Measurements from ENCODE around the gene MGAT5B. TPM values are rescaled to one million over a fixed set of nuclear protein-coding genes. Genes with fewer than 3 reads are reported as not detected.
A peak's percentile ranks its signal among the peaks of the same experiment; 100 is the strongest.

MGAT5B gene
- polyA plus RNA-seq, 1 donor from 2014 or later, result not detected

DNA sequence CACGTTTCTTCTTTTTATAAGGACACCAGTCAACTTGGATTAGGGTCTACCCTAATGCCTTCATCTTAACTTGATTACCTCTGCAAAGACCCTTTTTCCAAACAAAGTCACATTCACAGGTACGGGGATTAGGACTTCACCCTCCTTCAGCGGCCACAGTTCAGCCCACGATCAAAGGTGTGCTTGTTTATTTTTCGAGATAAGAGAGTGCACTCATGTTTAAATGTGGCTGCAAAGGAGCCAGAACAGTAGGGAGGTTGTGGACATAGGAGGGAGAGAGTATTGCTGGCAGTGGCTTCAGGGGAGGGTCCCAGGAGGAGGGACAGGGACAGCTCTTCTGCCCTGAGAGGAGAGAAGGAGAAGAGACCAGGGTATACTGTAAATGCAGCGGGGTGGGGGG is 46.7 kb downstream of the MGAT5B start:
- Mint-ChIP-seq H3K27me3 (peaks cover 31% of the 10 kb centered on the region), H3K9me3 (no peaks in the 10 kb centered on the region), H3K4me3 (no peak overlapping the region), H3K4me1 (no peaks in the 10 kb centered on the region), H3K36me3 (no peaks in the 10 kb centered on the region), H3K27ac (peak overlapping the region in 1 of 3 donors; percentile 74)

DNA sequence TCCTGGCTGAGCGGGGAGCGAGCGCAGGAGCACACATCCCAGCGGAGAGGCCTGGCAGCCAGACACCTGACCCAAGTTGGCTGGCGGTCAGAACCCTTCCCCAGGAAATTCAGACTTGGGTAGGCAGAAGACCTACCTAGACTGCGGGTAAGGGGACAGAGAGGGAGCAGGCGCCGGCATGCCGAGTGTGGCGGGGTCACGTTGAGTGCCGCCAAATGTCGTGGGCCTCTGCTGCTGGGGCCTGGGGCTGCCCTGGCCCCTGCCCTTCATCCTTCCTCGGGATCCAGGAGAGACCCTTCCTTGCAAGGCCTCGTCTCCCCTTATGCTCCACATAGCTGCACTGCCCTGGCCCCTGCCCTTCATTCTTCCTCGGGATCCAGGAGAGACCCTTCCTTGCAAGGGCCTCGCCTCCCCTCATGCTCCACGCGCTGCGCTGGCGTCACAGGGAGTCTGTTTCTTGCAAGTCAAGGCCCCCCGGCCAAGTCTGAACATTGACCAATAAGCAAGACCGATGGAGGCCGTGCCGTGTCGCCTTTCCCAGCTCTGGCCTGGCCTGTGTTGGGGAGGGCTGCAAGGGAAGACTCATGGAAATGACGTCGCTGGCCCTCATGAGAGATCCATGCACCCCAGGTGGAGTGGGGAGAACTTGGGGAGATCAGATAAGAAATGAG is 47.8 kb downstream of the MGAT5B start:
- Mint-ChIP-seq H3K4me1 (no peaks in the 10 kb centered on the region), H3K27me3 (peaks cover 35% of the 10 kb centered on the region), H3K4me3 (no peak overlapping the region), H3K36me3 (no peaks in the 10 kb centered on the region), H3K27ac (no peak overlapping the region), H3K9me3 (no peaks in the 10 kb centered on the region)

DNA sequence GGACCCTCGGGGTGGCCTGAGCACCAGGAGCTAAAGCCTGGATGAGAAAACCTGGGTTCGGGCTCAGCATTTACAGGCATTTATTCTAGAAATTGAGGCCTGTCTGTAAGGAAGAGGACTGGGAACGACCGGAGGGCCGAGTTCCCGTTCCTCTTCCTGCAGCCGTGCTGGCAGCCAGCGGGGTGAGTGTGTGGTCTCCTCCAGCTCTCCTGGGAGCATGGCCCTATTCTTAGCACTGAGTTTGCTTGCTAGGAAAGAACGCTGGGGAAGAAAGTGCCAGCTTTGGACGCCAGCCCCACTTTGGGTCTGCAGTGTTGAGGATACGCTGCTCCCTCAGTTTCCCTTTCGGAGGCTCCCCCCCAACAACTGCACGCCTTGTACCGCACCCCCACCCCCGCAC is 49.6 kb downstream of the MGAT5B start:
- Mint-ChIP-seq H3K4me3 (no peak overlapping the region), H3K9me3 (no peaks in the 10 kb centered on the region), H3K4me1 (no peaks in the 10 kb centered on the region), H3K27me3 (peaks cover 29% of the 10 kb centered on the region), H3K27ac (no peak overlapping the region), H3K36me3 (peaks cover 3% of the 10 kb centered on the region)

DNA sequence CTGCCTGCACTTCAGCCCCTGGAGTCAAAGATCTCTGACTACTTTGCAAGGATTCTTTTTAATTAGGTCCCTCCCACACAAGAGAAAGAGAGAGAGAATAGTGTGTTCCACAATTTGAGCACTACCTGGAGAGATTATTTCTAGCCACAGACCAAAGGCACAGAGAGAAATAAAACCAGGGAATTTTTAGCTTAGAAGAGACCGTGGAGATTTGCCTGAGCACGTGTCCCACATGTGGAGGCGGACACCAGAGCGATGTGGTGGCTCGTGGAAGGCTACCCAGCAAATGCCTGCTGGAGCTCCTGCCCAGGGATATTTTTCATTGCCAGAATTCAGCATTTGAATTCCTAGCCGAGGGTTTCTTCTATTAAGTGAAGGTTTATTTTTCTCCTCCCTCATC is 50.6 kb downstream of the MGAT5B start:
- H3K9me3 Mint-ChIP-seq, result no peaks in the 10 kb centered on the region
- H3K36me3 Mint-ChIP-seq, result peaks cover 3% of the 10 kb centered on the region
- no peak overlapping the region for H3K27ac Mint-ChIP-seq
- H3K4me1 Mint-ChIP-seq, result no peaks in the 10 kb centered on the region
- peaks cover 27% of the 10 kb centered on the region for H3K27me3 Mint-ChIP-seq
- no peak overlapping the region for H3K4me3 Mint-ChIP-seq

DNA sequence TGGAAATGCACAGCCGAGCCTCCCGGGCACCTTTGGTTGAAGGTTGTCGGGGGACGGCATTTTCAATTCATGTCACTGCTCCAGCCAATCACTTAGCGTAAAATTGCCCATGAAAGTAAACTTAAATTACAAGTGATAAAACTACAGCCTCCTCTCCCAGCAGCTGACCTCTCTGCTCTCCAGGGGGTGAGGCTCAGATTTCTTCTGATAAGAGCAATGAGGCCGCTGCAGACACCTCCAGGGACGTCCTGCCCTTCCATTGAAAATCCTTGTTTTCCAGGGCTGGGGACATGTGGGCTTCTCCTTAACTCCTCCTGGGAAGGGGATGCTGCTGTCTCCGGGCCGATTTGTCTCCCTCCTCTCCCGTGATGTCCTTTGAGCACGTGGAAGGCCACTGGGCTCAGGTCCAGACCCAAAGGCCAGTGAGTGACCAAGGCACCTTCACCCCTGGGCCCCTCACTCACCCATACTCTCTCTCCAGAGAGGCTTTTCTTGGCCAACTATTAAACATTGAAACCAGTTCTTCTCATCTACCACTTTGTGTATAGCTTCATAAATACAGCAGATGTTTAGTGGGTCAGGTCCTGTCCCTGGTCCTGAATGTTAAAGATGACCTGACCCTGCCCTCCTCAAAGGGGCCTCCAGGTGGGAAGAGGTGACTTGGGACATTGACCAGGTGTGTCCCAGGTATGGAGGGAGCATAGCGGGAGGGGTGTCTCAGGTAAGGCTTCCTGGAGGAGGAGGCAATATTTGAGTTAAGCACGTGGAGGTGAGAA is 52.3 kb downstream of the MGAT5B start:
- Mint-ChIP-seq H3K27ac (no peak overlapping the region), H3K9me3 (no peaks in the 10 kb centered on the region), H3K4me1 (no peaks in the 10 kb centered on the region), H3K36me3 (peaks cover 3% of the 10 kb centered on the region), H3K27me3 (peaks cover 26% of the 10 kb centered on the region), H3K4me3 (no peak overlapping the region)

DNA sequence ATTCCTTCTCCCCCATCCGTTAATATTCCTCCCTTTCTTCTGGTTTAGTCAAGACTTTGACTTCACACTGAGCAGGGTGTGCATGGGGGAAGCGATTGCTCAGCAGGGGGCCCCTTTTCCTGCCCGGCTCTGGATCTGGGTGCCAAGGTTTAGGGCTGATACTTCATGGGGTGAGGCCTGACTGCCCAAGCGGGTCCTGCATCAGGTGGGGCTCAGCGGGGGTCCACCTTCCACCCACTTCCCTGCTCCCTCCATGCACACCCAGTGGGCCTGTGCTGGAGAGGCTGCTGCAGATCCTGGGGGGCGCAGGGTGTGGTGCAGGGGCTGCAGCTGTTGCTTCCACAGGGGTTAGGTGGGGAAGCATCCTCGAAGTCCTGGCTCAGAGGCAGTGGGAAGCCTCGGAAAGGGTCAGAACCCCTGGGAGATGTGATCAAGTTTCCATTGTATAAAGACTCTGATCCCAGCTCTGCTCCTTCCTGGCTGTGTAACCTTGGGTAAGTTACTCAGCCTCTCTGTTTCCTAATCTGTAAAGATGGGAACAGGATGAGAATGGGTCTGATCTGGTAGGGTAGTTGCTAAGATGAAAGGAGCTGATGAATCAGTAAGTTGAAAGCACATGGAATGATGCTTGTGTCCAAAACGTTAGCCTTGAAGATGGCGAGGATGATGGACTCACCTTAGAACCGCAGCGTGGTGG is 53.3 kb downstream of the MGAT5B start:
- Mint-ChIP-seq H3K4me3 (no peak overlapping the region), H3K9me3 (no peaks in the 10 kb centered on the region), H3K27me3 (peaks cover 19% of the 10 kb centered on the region), H3K4me1 (no peaks in the 10 kb centered on the region), H3K36me3 (peaks cover 3% of the 10 kb centered on the region), H3K27ac (no peak overlapping the region)

DNA sequence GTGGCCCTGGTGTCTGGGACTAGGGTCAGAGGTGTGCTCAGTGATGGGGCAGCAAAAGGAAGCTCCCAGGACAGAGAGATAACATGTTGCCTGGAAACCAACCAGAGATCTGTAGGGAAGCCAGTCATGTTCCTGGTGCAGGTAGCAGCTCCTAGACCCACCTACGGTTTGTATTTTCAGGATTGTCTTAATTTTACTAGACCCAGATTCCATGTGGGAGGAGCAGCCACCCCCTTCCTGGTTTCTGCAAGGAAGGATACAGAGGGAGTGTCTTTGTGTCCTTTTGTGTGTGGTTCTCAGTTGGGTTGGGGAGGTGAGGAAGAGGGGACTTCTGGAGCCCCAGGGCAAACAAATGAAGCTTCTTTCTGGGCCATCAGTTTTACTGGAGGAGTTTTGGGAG is 53.9 kb downstream of the MGAT5B start:
- H3K27me3 Mint-ChIP-seq, result peaks cover 17% of the 10 kb centered on the region
- peaks cover 3% of the 10 kb centered on the region for H3K36me3 Mint-ChIP-seq
- no peak overlapping the region for H3K27ac Mint-ChIP-seq
- H3K4me3 Mint-ChIP-seq, result no peak overlapping the region
- H3K9me3 Mint-ChIP-seq, result no peaks in the 10 kb centered on the region
- H3K4me1 Mint-ChIP-seq, result no peaks in the 10 kb centered on the region

DNA sequence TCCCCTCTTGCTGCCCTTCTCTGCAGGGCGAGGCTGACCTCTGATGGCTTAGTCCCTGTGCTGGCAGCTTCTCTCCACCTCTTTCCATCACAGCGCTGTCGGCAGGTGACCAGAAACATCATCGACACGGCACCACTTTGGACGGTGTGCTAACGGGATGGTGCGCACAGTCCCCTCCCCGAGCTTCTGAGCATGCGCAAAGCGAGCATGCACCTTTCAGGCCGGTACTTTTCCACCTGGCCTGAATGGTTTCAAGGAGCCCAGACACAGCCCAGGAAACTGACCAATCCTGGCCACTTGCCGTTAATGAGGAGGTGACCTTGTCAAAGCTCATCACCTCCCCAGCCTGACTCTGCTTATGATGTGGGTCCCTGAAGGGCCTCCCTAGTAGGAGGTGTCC is 54.8 kb downstream of the MGAT5B start:
- Mint-ChIP-seq H3K4me1 (no peaks in the 10 kb centered on the region), H3K9me3 (no peaks in the 10 kb centered on the region), H3K27ac (no peak overlapping the region), H3K4me3 (no peak overlapping the region), H3K27me3 (peaks cover 22% of the 10 kb centered on the region), H3K36me3 (peaks cover 3% of the 10 kb centered on the region)

DNA sequence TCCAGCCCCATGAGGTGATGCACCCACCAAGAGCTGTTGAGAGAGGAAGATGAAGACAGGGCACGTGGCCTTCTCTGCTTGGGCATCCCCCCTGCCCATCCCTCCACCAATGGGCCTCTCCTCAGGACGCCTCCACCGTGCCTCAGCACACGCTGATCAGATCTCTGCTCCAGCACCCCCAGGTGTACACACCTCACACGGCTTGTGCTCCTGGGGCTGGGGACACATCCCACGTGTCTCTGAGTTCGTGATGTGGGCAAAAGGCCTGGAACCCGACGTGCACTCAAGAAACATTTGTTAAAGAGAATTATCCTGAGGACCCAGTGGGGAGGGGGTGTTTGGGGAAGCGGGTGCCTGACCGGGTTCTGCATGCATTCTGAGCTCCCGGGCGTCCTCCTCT is 55.3 kb downstream of the MGAT5B start:
- no peaks in the 10 kb centered on the region for H3K9me3 Mint-ChIP-seq
- H3K27ac Mint-ChIP-seq, result no peak overlapping the region
- peaks cover 5% of the 10 kb centered on the region for H3K36me3 Mint-ChIP-seq
- peaks cover 22% of the 10 kb centered on the region for H3K27me3 Mint-ChIP-seq
- H3K4me1 Mint-ChIP-seq, result no peaks in the 10 kb centered on the region
- H3K4me3 Mint-ChIP-seq, result no peak overlapping the region

DNA sequence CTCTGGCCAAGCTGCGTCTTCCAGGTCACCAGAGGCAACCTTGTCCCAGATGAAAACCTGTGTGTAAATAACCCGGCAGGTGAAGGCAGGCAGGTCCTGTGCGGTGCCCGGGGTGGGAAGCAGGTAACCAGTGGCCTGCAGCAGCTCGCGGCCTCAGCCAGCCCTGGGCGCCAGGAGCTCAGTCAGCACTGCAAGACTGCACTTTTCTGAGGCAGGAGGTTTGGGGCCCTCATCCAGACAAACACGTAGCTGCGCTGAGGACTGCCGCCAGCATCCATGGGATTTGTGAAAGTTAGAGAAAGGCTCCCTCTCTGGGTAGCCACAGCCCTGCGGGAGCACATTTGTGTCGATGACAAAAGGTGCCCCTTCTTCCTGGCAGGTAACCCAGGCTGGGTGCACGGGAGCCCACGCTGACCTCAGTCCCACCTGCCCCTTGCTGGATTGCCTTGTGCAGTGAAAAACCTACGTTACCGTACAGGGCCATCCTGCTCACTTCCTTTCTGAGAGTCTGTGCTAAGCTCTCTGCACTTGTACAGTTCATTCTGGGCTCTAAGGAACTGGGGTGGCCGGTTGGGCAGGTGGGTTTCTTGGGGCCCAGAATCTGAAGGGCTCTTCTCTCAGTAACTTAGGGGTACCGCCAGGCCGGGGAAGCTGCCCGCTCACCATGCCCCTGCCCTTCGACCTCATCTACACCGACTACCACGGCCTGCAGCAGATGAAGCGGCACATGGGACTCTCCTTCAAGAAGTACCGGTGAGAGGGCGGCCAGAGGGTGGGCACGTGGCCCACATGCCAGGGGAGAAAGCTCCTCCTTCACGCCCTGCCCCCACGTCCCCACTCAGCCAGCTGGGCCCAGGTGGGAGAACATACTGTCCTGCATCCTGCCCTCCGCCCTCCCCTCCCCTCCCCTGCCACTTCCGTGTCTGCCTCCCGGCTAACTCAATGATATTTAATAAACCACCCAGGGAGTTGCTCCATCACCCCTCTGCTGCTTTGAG is 56.4 kb downstream of the MGAT5B start:
- Mint-ChIP-seq H3K27me3 (peaks cover 20% of the 10 kb centered on the region), H3K9me3 (no peaks in the 10 kb centered on the region), H3K36me3 (peaks cover 5% of the 10 kb centered on the region), H3K4me3 (no peak overlapping the region), H3K4me1 (no peaks in the 10 kb centered on the region), H3K27ac (no peak overlapping the region)

DNA sequence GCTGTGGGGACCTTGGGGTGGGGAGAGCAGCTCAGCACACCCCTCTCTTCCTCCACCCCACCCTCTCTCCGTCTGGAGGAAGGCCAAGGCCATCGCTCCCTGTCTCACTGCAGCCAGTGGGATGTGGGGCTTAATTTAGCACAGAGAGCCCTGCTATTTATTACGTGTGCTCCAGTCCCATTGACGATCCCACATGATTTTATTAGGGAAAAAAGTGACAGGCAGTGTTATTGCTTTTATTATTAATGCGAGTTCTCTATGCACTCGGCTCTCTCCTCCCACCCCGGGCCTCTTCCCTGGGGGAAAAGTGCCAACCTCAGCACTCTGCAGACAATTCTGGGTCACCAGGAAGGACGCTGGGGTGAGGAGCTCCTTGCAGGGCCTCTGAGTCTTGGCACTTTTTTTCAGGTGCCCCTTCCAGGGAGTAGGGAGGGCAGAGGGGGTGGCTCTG is 57.3 kb downstream of the MGAT5B start:
- no peak overlapping the region for H3K4me3 Mint-ChIP-seq
- H3K36me3 Mint-ChIP-seq, result peaks cover 5% of the 10 kb centered on the region
- peaks cover 20% of the 10 kb centered on the region for H3K27me3 Mint-ChIP-seq
- no peaks in the 10 kb centered on the region for H3K4me1 Mint-ChIP-seq
- no peaks in the 10 kb centered on the region for H3K9me3 Mint-ChIP-seq
- no peak overlapping the region for H3K27ac Mint-ChIP-seq

DNA sequence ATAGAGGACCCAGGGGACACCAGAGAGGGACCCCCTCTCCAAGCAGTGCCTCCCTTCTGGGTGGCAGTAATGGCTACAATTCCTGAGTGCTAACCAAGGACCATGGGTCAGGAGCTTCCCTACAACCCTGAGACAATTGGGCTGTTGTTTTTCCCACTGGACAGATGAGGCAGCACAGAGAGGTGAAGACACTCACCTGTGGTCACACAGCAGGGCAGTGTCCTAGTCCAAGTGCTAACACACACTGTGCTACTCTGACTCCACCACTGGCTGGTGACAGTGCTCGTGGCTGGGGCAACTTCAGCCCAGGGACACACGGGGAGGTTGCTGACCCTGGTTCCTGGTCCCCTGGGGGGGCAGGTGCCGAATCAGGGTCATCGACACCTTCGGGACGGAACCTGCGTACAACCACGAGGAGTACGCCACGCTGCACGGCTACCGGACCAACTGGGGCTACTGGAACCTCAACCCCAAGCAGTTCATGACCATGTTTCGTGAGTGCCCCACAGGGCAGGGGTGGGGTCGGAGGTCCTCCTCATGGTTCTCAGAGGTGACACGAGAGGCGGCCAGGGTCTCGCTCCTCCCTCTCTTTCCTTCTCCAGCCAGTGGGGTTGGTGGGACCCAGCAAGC is 58.1 kb downstream of the MGAT5B start:
- H3K27me3 Mint-ChIP-seq, result peaks cover 14% of the 10 kb centered on the region
- H3K4me3 Mint-ChIP-seq, result no peak overlapping the region
- H3K9me3 Mint-ChIP-seq, result no peaks in the 10 kb centered on the region
- H3K36me3 Mint-ChIP-seq, result peaks cover 5% of the 10 kb centered on the region
- no peaks in the 10 kb centered on the region for H3K4me1 Mint-ChIP-seq
- H3K27ac Mint-ChIP-seq, result no peak overlapping the region

DNA sequence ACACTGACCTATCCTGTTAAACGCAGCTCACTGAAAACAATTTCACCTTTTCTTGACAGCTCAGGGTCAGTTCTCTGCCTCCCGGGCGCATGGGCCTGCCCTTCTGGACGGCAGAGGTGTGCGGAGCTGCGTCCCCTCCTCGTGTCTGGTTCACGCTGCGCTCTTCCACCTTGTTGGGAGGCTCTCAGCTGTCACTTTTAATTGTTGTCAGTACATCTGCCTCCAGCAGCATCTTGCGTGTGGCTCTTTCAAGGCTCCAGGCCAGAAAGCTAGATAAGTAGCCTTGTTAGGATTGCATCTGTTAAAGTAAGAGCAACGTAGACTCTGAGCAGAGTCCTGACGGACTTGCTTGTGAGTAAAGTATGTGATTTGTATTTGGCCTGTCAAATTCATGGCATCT is 59.4 kb downstream of the MGAT5B start:
- Mint-ChIP-seq H3K27ac (no peak overlapping the region), H3K27me3 (peaks cover 14% of the 10 kb centered on the region), H3K4me3 (no peak overlapping the region), H3K9me3 (no peaks in the 10 kb centered on the region), H3K36me3 (peaks cover 4% of the 10 kb centered on the region), H3K4me1 (no peaks in the 10 kb centered on the region)

DNA sequence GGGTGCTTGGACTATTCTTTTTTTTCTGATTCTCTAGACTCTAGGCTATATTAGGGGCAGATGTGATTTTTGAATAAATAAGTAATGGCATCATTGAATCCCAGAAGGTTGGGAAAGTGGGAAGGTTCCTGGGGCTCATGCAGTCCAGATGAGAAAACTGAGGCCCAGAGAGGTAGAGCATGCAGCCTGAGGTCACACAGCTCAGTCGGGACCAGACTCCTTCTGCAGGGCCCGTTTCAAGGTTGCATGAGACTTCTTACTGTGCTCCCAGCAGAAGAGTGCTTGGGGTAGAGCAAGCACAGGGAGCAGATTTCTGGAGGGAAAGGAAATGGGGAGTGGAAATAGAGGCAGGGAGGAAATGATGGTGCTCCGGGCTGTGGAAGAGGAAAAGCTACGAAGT is 59.8 kb downstream of the MGAT5B start:
- H3K36me3 Mint-ChIP-seq, result peaks cover 2% of the 10 kb centered on the region
- H3K27me3 Mint-ChIP-seq, result peaks cover 16% of the 10 kb centered on the region
- no peak overlapping the region for H3K27ac Mint-ChIP-seq
- H3K4me3 Mint-ChIP-seq, result peak overlapping the region in 1 of 4 donors; percentile 37
- H3K4me1 Mint-ChIP-seq, result no peaks in the 10 kb centered on the region
- no peaks in the 10 kb centered on the region for H3K9me3 Mint-ChIP-seq
